PC-9 (cell line): ENCODE results near the gene RUNX1. TPM values are rescaled to one million over a fixed set of nuclear protein-coding genes. Genes with fewer than 3 reads are reported as not detected.
A peak's percentile ranks its signal among the peaks of the same experiment; 100 is the strongest.

Experiments
- BruUV-seq: library from RNA; stranded (reverse); fragments of 400-500 nt; replicated peaks from 2 replicates; lab custom pipeline; 2021; lab: Mats Ljungman, UMichigan
- CTCF ChIA-PET: fragments of 300-600 bp; sonication (Branson Sonifier 250); formaldehyde crosslinking; loops from one replicate; lab custom pipeline; 2022; ENCODE audit warnings: antibody characterized with exemption; lab: Charles Lee
- POLR2A ChIA-PET: fragments of 300-600 bp; sonication (Branson Sonifier 250); formaldehyde crosslinking; loops from one replicate; lab custom pipeline; 2022; ENCODE audit warnings: antibody characterized with exemption; ENCODE audit not compliant: unreplicated experiment; lab: Charles Lee
- DNase-seq, 2 experiments: peaks; one replicate each; pipeline versions ENCODE4 v3.0.0 to v3.0.0-alpha.2; 2015 to 2022; ENCODE audit warnings: mixed read lengths in 1 of 2
- H2AFZ ChIP-seq: fragments of 200-600 bp; sonication (generic); 2 replicates; pipeline ENCODE4 v1.8.1; 2017; ENCODE audit warnings: antibody characterized with exemption
- H3F3A ChIP-seq: fragments of 200-600 bp; sonication (generic); 2 replicates; pipeline ENCODE4 v1.8.1; 2017; ENCODE audit warnings: antibody characterized with exemption, mild to moderate bottlenecking, low read depth; ENCODE audit not compliant: insufficient read depth
- H3K27ac ChIP-seq: fragments of 200-600 bp; sonication (generic); 2 replicates; pipeline ENCODE4 v1.6.1; 2016; ENCODE audit warnings: mixed run types
- H3K27me3 ChIP-seq: fragments of 200-600 bp; sonication (generic); 2 replicates; pipeline ENCODE4 v1.6.1; 2016; ENCODE audit warnings: low read depth, mixed run types; ENCODE audit not compliant: insufficient read depth
- H3K36me3 ChIP-seq: fragments of 200-600 bp; sonication (generic); 2 replicates; pipeline ENCODE4 v1.6.1; 2016; ENCODE audit warnings: low read depth, mixed run types
- H3K4me1 ChIP-seq: fragments of 200-600 bp; sonication (generic); replicated peaks from 2 replicates; pipeline ENCODE4 v1.6.1; 2016; ENCODE audit warnings: mixed run types; ENCODE audit not compliant: insufficient read depth
- H3K4me2 ChIP-seq: fragments of 200-600 bp; sonication (generic); 2 replicates; pipeline ENCODE4 v1.6.1; 2017; ENCODE audit warnings: mixed run types
- H3K4me3 ChIP-seq: fragments of 200-600 bp; sonication (generic); 2 replicates; pipeline ENCODE4 v1.6.1; 2016; ENCODE audit warnings: mixed run types
- H3K79me2 ChIP-seq: fragments of 200-600 bp; sonication (generic); 2 replicates; pipeline ENCODE4 v1.6.1; 2017; ENCODE audit warnings: low read depth, mixed run types
- H3K9me2 ChIP-seq: fragments of 200-600 bp; sonication (generic); 2 replicates; pipeline ENCODE4 v1.8.1; 2017; ENCODE audit warnings: mild to moderate bottlenecking; ENCODE audit not compliant: insufficient read depth
- H3K9me3 ChIP-seq: fragments of 200-600 bp; sonication (generic); 2 replicates; pipeline ENCODE4 v1.8.1; 2016; ENCODE audit warnings: low read depth; ENCODE audit not compliant: insufficient read depth
- H4K20me1 ChIP-seq: fragments of 200-600 bp; sonication (generic); 2 replicates; pipeline ENCODE4 v1.8.1; 2017; ENCODE audit not compliant: insufficient read depth
- EZH2 ChIP-seq: fragments of 200-600 bp; sonication (generic); IDR thresholded peaks from 2 replicates; pipeline ENCODE4 v1.8.0; 2017; ENCODE audit warnings: antibody characterized with exemption, low read depth
- intact Hi-C: fragments of 100-400 bp; cut with micrococcal nuclease; formaldehyde crosslinking; loops from one replicate; pipeline ENCODE4 v1.10.0; 2022; ENCODE audit not compliant: unreplicated experiment
- total RNA-seq: library from RNA; stranded (reverse); gene quantifications from 2 replicates; pipeline ENCODE4 v1.2.3, GENCODE V29; 2021
- TF ChIP-seq, protein P1 (sequence below): fragments of 200-600 bp; sonication (generic); conservative IDR thresholded peaks from 2 replicates; pipeline ENCODE4 v1.6.1; 2017; ENCODE audit warnings: mixed run types, antibody characterized with exemption, mild to moderate bottlenecking, moderate library complexity

Gene RUNX1
- total RNA-seq, 1 experiment from 2014 or later = 58.5 TPM

DNA sequence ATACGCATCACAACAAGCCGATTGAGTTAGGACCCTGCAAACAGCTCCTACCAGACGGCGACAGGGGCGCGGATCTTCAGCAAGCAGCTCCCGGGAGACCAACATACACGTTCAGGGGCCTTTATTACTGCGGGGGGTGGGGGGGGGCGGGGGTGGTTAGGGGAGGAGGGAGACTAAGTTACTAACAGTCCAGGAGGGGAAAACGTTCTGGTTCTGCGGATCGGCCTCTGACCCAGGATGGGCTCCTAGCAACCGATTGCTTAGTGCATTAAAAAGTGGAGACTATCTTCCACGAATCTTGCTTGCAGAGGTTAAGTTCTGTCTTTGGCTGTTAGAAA is 162.0 kb downstream of the RUNX1 start:
- no peaks in the 10 kb centered on the region for H3K9me2 ChIP-seq
- ChIA-PET CTCF (no interaction called here), POLR2A (interaction anchor here (0.5 to 0.7 kb wide), 2 partner anchors 129 to 706 kb away, joined by 3 read pairs; no protein-coding TSS in a partner anchor)
- intact Hi-C loops = no loop called here
- BruUV-seq = no TSS peak
- TF ChIP-seq, protein P1, sequence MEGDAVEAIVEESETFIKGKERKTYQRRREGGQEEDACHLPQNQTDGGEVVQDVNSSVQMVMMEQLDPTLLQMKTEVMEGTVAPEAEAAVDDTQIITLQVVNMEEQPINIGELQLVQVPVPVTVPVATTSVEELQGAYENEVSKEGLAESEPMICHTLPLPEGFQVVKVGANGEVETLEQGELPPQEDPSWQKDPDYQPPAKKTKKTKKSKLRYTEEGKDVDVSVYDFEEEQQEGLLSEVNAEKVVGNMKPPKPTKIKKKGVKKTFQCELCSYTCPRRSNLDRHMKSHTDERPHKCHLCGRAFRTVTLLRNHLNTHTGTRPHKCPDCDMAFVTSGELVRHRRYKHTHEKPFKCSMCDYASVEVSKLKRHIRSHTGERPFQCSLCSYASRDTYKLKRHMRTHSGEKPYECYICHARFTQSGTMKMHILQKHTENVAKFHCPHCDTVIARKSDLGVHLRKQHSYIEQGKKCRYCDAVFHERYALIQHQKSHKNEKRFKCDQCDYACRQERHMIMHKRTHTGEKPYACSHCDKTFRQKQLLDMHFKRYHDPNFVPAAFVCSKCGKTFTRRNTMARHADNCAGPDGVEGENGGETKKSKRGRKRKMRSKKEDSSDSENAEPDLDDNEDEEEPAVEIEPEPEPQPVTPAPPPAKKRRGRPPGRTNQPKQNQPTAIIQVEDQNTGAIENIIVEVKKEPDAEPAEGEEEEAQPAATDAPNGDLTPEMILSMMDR = no peak
- TF ChIP-seq EZH2 = no peak
- no peak for DNase-seq
- H3K4me1 ChIP-seq = peaks cover 18% of the 10 kb centered on the region
- H3K27me3 ChIP-seq = no peaks in the 10 kb centered on the region
- H3K4me2 ChIP-seq = peak overlapping the region; percentile 86
- peaks cover 67% of the 10 kb centered on the region for H3K79me2 ChIP-seq
- H3F3A ChIP-seq = peaks cover 43% of the 10 kb centered on the region
- peaks cover 23% of the 10 kb centered on the region; the same call in 1 of the 2 replicates for H4K20me1 ChIP-seq
- no peaks in the 10 kb centered on the region for H3K9me3 ChIP-seq
- peak overlapping the region; percentile 99 for H3K27ac ChIP-seq
- peaks cover 28% of the 10 kb centered on the region for H3K36me3 ChIP-seq
- H2AFZ ChIP-seq = no peak overlapping the region
- H3K4me3 ChIP-seq = peak overlapping the region; percentile 97

DNA sequence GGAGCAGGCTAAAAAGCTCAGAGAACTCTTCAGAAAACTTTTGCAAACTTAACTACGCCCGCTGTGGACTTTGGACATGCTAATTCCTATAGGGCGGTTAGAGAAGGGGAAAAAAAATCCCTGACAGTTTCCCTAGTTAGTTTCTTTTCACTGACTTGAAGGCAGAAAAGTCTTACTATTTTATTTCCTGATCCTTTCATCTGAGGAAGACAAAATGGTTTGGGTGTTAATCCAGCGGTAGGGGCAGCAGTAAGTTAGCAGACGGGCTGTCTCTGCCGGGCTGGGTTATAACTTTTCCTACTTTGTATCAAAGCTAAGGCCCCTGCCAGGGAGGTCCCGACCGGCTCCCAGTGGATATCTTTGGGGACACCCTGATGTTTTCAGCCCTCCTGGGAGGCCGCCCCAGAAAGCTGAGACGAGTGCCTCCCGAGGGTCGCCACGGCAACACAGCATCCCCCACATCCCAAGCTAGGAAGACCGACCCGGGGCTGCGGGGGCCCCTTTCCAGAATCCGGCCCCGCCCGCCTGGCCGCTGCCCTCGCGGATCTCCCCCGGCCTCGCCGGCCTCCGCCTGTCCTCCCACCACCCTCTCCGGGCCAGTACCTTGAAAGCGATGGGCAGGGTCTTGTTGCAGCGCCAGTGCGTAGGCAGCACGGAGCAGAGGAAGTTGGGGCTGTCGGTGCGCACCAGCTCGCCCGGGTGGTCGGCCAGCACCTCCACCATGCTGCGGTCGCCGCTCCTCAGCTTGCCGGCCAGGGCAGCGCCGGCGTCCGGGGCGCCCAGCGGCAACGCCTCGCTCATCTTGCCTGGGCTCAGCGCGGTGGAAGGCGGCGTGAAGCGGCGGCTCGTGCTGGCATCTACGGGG is 162.6 kb downstream of the RUNX1 start:
- H3K9me2 ChIP-seq = no peaks in the 10 kb centered on the region
- DNase-seq = no peak
- peaks cover 24% of the 10 kb centered on the region for H3K4me1 ChIP-seq
- peaks cover 24% of the 10 kb centered on the region; the same call in 1 of the 2 replicates for H4K20me1 ChIP-seq
- no peak overlapping the region for H2AFZ ChIP-seq
- H3K4me3 ChIP-seq = peak overlapping the region; percentile 97
- TF ChIP-seq, protein P1 = no peak
- TF ChIP-seq EZH2 = no peak
- H3K4me2 ChIP-seq = peak overlapping the region; percentile 86
- H3K9me3 ChIP-seq = no peaks in the 10 kb centered on the region
- H3K27ac ChIP-seq = peak overlapping the region; percentile 99
- intact Hi-C loops = no loop called here
- no peaks in the 10 kb centered on the region for H3K27me3 ChIP-seq
- ChIA-PET CTCF (interaction anchor here (0.6 kb wide), 1 partner anchor 50 kb away, joined by 4 read pairs; no protein-coding TSS in a partner anchor), POLR2A (interaction anchor here (0.5 kb wide), 1 partner anchor 129 kb away, joined by 3 read pairs; no protein-coding TSS in a partner anchor)
- H3K36me3 ChIP-seq = peaks cover 28% of the 10 kb centered on the region
- H3F3A ChIP-seq = peaks cover 45% of the 10 kb centered on the region
- H3K79me2 ChIP-seq = peaks cover 72% of the 10 kb centered on the region
- BruUV-seq = no TSS peak

DNA sequence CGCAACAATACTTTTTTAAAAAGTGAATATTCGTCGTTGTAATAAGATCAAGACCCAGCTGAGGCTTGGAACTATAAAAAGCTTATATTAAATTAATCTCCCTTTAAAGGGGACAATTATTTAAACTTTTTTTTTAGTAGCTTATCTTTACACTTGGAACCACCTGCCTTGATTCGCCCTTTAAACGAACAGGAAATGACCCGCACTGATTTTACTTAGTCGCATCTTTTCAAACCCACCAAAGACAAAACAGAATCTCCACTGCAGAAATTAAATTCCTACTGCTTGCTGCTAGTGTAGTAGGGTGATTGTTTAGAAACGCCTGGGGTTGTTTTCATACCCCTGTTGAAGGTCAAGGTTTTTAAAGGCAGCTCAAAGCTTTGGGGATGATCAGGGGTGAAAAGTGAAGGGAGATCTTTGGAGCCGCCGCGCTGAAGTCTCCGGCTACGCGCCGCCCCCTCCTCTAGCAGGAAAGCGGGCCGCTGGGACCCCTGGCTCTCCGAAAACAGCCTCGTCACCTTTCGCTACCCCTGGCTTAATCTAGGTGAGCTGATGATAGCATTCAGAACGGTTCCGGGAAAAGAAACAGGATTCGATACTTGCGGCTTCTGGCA is 163.4 kb downstream of the RUNX1 start:
- Histone ChIP-seq H3K36me3 (peaks cover 34% of the 10 kb centered on the region), H2AFZ (no peak overlapping the region), H3K27me3 (no peaks in the 10 kb centered on the region), H3F3A (peaks cover 47% of the 10 kb centered on the region), H3K4me3 (peak overlapping the region; percentile 97), H3K4me2 (peak overlapping the region; percentile 86), H3K9me2 (no peaks in the 10 kb centered on the region), H4K20me1 (peaks cover 27% of the 10 kb centered on the region; the same call in 1 of the 2 replicates), H3K79me2 (peaks cover 79% of the 10 kb centered on the region), H3K4me1 (peaks cover 31% of the 10 kb centered on the region), H3K9me3 (no peaks in the 10 kb centered on the region), H3K27ac (peak overlapping the region; percentile 99)
- TF ChIP-seq, protein P1 = no peak
- TF ChIP-seq EZH2 = no peak
- POLR2A ChIA-PET = interaction anchor here (0.6 kb wide), 2 partner anchors 98 to 1434 kb away, joined by 3 to 7 read pairs; no protein-coding TSS in a partner anchor
- TSS peak; percentile 11 for BruUV-seq
- CTCF ChIA-PET = no interaction called here
- intact Hi-C loops = no loop called here
- DNase-seq = no peak
